Smooth muscle cell (in vitro differentiated cells): ENCODE results near the gene CERS3. TPM values are rescaled to one million over a fixed set of nuclear protein-coding genes. Genes with fewer than 3 reads are reported as not detected.

Experiments used
- DNase-seq: peaks from one replicate; lab custom pipeline; 2025; ENCODE audit not compliant: unreplicated experiment; lab: John Stamatoyannopoulos, UW
- H2AFZ ChIP-seq: fragments of 200-600 bp; sonication (generic); 2 replicates; pipeline ENCODE4 v1.6.0; 2016; ENCODE audit warnings: antibody characterized with exemption, low read depth, mild to moderate bottlenecking
- H3F3A ChIP-seq: fragments of 200-600 bp; sonication (generic); 2 replicates; pipeline ENCODE4 v1.6.0; 2017; ENCODE audit warnings: antibody characterized with exemption, low read depth
- H3K27ac ChIP-seq: fragments of 200-600 bp; sonication (generic); 2 replicates; pipeline ENCODE4 v1.5.1; 2016; ENCODE audit warnings: low read depth, mild to moderate bottlenecking
- H3K27me3 ChIP-seq: fragments of 200-600 bp; sonication (generic); 2 replicates; pipeline ENCODE4 v1.6.1; 2016; ENCODE audit warnings: low read depth, mild to moderate bottlenecking
- H3K36me3 ChIP-seq: fragments of 200-600 bp; sonication (generic); 2 replicates; pipeline ENCODE4 v1.5.1; 2016; ENCODE audit warnings: low read depth
- H3K4me1 ChIP-seq: fragments of 200-600 bp; sonication (generic); 2 replicates; pipeline ENCODE4 v1.5.1; 2016; ENCODE audit warnings: low read depth
- H3K4me2 ChIP-seq: fragments of 200-600 bp; sonication (generic); 2 replicates; pipeline ENCODE4 v1.6.0; 2016; ENCODE audit warnings: mild to moderate bottlenecking
- H3K4me3 ChIP-seq: fragments of 200-600 bp; sonication (generic); 2 replicates; pipeline ENCODE4 v1.5.1; 2016; ENCODE audit warnings: mild to moderate bottlenecking
- H3K79me2 ChIP-seq: fragments of 200-600 bp; sonication (generic); 2 replicates; pipeline ENCODE4 v1.6.0; 2016; ENCODE audit warnings: low read depth, mild to moderate bottlenecking
- H3K9ac ChIP-seq: fragments of 200-600 bp; sonication (generic); 2 replicates; pipeline ENCODE4 v1.6.0; 2016; ENCODE audit warnings: low read depth
- H3K9me3 ChIP-seq: fragments of 200-600 bp; sonication (generic); replicated peaks from 2 replicates; pipeline ENCODE4 v1.5.1; 2016; ENCODE audit warnings: low read depth
- H4K20me1 ChIP-seq: fragments of 200-600 bp; sonication (generic); 2 replicates; pipeline ENCODE4 v1.6.0; 2016; ENCODE audit warnings: low read depth
- WGBS: methylation state at CpG from one replicate; pipeline ENCODE4 v1.1.7; 2016; ENCODE audit warnings: low lambda C conversion rate; 5-methylcytosine and 5-hydroxymethylcytosine counted together
- polyA plus RNA-seq: library from polyadenylated mRNA; unstranded; fragments of >200 nt; fragmentation: Nextera tagmentation; extraction: Ambion mirVana; gene quantifications from 2 replicates; pipeline ENCODE4 v1.2.1, GENCODE V29; 2016
- total RNA-seq: library from RNA; depleted of rRNA; stranded (reverse); fragments of >200 nt; gene quantifications from 2 replicates; pipeline ENCODE4 v1.2.3, GENCODE V29; 2014
- TF ChIP-seq, protein P1 (sequence below): fragments of 200-600 bp; sonication (generic); IDR thresholded peaks from 2 replicates; pipeline ENCODE4 v1.5.1; 2017; ENCODE audit warnings: borderline replicate concordance, mild to moderate bottlenecking, antibody characterized with exemption; ENCODE audit not compliant: insufficient read depth, poor library complexity, severe bottlenecking

Gene CERS3
- total RNA-seq (3.9 and 6.3 TPM in 2 replicates), polyA plus RNA-seq (0.87 and 1.6 TPM in 2 replicates)

DNA sequence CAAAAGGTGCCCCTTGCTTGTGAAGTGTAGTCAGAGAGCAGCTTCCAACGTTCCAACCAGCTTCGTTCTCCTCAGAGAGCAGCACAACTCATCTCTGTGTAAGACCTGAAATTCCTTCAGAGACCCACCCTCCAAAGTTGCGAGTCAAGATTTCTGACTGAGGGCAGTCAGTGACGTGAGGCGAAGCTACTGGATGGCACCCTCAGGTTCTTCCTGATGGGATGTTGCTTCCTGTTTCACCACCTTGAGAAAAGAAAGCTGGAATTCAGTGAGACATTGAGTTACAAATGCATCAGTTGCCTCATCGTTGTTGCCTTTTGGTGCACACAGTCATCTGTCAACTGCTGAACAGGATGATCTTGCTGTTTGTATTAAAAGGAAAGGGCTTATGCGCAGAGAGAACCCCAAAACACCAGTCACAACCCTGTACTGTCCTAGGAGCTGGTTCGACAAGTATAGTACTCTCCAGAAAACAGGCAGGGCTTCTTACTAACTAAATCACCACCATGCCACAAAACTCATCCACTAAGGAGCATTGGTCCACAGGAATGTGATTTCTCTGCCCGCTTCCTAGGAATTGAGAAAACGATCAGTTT lies at the start of gene CERS3:
Gene CERS3, minus strand, starts transcription at position 118 of the 596 bp plus-strand sequence. CDS start 27,101 bp downstream, outside the sequence.
- H3K27ac ChIP-seq, result peak within 1 kb of the TSS; percentile 21
- no peak within 1 kb of the TSS for H3K4me2 ChIP-seq
- no peak for DNase-seq
- H3K79me2 ChIP-seq, result no peaks in the 10 kb centered on the region
- H2AFZ ChIP-seq, result no peak within 1 kb of the TSS
- H3K36me3 ChIP-seq, result no peaks in the 10 kb centered on the region
- no peak within 1 kb of the TSS for H3K4me3 ChIP-seq
- no peaks in the 10 kb centered on the region for H3K9me3 ChIP-seq
- no peaks in the 10 kb centered on the region for H3K4me1 ChIP-seq
- no peaks in the 10 kb centered on the region for H3K27me3 ChIP-seq
- no peak within 1 kb of the TSS for H3K9ac ChIP-seq
- 85% methylated on average over 10 of the region's 10 CpGs for WGBS
- no peaks in the 10 kb centered on the region for H4K20me1 ChIP-seq
- TF ChIP-seq, protein P1, sequence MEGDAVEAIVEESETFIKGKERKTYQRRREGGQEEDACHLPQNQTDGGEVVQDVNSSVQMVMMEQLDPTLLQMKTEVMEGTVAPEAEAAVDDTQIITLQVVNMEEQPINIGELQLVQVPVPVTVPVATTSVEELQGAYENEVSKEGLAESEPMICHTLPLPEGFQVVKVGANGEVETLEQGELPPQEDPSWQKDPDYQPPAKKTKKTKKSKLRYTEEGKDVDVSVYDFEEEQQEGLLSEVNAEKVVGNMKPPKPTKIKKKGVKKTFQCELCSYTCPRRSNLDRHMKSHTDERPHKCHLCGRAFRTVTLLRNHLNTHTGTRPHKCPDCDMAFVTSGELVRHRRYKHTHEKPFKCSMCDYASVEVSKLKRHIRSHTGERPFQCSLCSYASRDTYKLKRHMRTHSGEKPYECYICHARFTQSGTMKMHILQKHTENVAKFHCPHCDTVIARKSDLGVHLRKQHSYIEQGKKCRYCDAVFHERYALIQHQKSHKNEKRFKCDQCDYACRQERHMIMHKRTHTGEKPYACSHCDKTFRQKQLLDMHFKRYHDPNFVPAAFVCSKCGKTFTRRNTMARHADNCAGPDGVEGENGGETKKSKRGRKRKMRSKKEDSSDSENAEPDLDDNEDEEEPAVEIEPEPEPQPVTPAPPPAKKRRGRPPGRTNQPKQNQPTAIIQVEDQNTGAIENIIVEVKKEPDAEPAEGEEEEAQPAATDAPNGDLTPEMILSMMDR, result no peak
- no peaks in the 10 kb centered on the region for H3F3A ChIP-seq

DNA sequence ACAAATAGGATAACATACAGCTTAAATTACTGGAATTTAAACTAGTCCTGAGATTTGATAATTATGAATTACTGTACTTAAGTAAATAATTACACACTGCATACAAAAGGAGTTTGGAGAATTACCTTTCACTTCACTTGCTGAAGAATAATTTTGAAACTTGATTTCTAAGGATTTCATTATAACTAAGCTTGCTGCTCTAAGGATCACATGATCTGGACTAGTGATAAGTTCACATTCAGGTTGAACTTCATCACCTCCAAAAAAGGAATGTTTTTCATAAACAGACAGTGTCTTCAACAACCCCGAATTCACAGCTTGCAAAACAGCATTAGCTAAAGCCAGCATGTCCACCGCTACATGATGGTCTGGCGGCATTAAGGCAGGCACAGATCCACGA lies 44.8 kb upstream of the CERS3 start:
- no peaks in the 10 kb centered on the region for H3K79me2 ChIP-seq
- H4K20me1 ChIP-seq, result no peaks in the 10 kb centered on the region
- no peak overlapping the region for H3K27ac ChIP-seq
- H3K4me2 ChIP-seq, result no peak overlapping the region
- peaks cover 6% of the 10 kb centered on the region for H3K36me3 ChIP-seq
- H3K9me3 ChIP-seq, result no peaks in the 10 kb centered on the region
- no peak overlapping the region for H3K9ac ChIP-seq
- no peak overlapping the region for H3K4me3 ChIP-seq
- no peak for DNase-seq
- TF ChIP-seq, protein P1, result no peak
- H2AFZ ChIP-seq, result no peak overlapping the region
- H3K4me1 ChIP-seq, result peaks cover 3% of the 10 kb centered on the region
- H3K27me3 ChIP-seq, result no peaks in the 10 kb centered on the region
- 96% methylated on average over 4 of the region's 4 CpGs for WGBS
- H3F3A ChIP-seq, result peaks cover 16% of the 10 kb centered on the region

DNA sequence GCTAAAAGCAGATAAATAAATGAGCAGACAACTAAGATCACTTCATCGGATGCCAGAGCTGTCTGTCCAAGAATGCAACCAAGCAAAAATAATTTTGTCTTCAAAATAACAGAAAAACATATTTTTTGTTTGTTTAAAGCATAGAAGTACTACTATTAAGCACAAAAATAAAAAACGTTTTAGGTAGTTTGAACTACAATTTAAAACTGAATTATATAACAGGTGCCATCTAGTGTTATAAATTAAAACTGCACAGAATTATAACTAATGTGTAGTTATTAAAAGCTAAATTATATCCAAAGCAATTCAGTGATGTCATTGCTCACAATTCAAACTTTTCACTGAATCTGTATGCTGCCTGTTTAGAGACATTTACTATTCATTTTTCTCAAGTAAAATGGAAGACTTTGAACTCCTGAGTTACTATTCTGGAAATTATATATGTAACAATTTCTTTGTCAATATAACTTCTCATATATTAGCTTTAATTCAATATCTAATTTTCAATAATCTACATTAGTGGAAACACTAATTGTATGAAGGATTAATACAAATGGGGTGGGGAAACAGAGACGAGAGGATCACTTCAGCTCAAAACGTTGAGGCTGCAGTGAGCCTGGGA lies 43.7 kb upstream of the CERS3 start:
- TF ChIP-seq, protein P1, result peak; percentile 53
- no peaks in the 10 kb centered on the region for H3K79me2 ChIP-seq
- H3K36me3 ChIP-seq, result peaks cover 6% of the 10 kb centered on the region
- H3K4me3 ChIP-seq, result no peak overlapping the region
- peaks cover 16% of the 10 kb centered on the region for H3F3A ChIP-seq
- H3K27me3 ChIP-seq, result no peaks in the 10 kb centered on the region
- no peaks in the 10 kb centered on the region for H4K20me1 ChIP-seq
- H3K9ac ChIP-seq, result no peak overlapping the region
- H3K4me2 ChIP-seq, result no peak overlapping the region
- 82% methylated on average over 4 of the region's 4 CpGs for WGBS
- no peak overlapping the region for H3K27ac ChIP-seq
- no peak for DNase-seq
- H2AFZ ChIP-seq, result no peak overlapping the region
- peaks cover 3% of the 10 kb centered on the region for H3K4me1 ChIP-seq
- H3K9me3 ChIP-seq, result no peaks in the 10 kb centered on the region
